ENCODE data around the gene UBE2O.
A peak's percentile ranks its signal among the peaks of the same experiment; 100 is the strongest.

DNA sequence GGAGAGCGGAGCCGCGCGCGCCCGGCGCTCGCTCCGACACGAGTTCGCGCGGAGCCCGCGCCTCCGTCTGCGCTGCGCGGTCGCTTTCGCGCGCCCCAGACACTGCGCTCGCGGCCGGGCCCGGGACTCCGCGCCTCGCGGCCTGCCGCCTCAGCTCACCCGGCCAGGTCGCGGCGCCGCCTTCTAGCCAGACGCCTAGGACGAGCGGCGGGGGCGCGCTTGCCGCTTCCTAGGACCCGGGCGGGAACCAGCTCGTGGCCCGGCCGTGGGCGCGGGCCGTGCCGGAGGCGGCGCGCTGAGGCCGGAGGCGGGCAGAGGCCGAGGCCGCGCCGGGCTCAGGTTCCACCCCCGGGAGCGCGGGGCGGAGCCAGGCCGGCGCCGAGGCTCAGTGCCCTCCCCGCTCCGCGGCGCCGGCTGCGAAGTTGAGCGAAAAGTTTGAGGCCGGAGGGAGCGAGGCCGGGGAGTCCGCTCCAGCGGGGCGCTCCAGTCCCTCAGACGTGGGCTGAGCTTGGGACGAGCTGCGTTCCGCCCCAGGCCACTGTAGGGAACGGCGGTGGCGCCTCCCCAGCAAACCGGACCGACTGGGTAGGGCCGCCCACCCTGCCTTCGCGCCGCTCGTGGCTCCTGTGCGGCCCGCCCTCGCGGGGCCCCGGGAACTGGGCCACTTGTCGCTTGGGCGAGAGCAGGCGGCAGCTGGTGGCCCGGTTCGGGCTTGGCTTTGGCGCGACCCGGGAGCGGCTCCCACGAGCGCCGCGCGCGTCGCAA lies 68.5 kb downstream of the UBE2O start, which contains the start of gene SPHK1:
- TF ChIP-seq POLR2A (IDR thresholded peaks at IDR 0.05) (no peak), POLR2AphosphoS5 (IDR thresholded peaks at IDR 0.05) (peak; percentile 24 to 64 (median 59))
- TF ChIP-seq, protein P1, sequence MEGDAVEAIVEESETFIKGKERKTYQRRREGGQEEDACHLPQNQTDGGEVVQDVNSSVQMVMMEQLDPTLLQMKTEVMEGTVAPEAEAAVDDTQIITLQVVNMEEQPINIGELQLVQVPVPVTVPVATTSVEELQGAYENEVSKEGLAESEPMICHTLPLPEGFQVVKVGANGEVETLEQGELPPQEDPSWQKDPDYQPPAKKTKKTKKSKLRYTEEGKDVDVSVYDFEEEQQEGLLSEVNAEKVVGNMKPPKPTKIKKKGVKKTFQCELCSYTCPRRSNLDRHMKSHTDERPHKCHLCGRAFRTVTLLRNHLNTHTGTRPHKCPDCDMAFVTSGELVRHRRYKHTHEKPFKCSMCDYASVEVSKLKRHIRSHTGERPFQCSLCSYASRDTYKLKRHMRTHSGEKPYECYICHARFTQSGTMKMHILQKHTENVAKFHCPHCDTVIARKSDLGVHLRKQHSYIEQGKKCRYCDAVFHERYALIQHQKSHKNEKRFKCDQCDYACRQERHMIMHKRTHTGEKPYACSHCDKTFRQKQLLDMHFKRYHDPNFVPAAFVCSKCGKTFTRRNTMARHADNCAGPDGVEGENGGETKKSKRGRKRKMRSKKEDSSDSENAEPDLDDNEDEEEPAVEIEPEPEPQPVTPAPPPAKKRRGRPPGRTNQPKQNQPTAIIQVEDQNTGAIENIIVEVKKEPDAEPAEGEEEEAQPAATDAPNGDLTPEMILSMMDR (IDR thresholded peaks at IDR 0.05 in 8 of 11, conservative IDR thresholded peaks at IDR 0.05 in 3 of 11): no peak

All from spleen (tissue), 7 donors.